ENCODE results near the gene VGLL4. TPM values are rescaled to one million over a fixed set of nuclear protein-coding genes. Genes with fewer than 3 reads are reported as not detected.

Gene VGLL4
- total RNA-seq, 1 experiment from 2014 or later: 66.0 TPM

DNA sequence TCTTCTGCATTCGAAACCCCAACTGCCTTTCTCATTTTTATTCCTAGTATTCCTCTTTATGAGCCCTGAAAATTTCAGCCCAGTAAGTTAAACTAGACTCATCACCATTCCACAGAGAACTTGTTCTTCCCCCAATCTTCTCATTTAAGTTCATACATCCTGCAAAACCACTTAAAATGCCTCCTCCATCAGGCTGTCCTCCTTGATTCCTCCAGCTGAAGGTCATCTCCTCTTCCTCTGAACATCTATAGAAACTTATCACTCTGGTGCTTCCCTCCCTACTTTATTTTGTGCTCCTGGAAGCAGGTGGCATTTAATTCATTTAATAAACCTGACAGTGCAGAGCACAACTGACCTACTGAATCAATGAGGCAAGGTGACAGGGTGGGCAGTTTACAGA is 38.3 kb downstream of the VGLL4 start:
- CTCF ChIA-PET: no interaction called here
- DNase-seq (ENCODE audit: low read depth, low spot score) (no peak), ATAC-seq (no peak)
- POLR2A ChIA-PET: no interaction called here
- no peaks in the 10 kb centered on the region for H3K27me3 ChIP-seq (ENCODE audit: control insufficient read depth, insufficient read depth, low read length)
- in situ Hi-C loops (cut with HindIII; ENCODE audit: low pct_unique_long_range_greater_than_20kb, low sequenced_read_pairs) (no loop called here), intact Hi-C loops (cut with micrococcal nuclease; ENCODE audit: unreplicated experiment) (loop anchor here (10.0 kb wide), 1 partner anchor 51 kb away; no protein-coding TSS in a partner anchor)
- peak overlapping the region; percentile 97 for H3K27ac ChIP-seq (ENCODE audit: low read length)
- H3K4me1 ChIP-seq (ENCODE audit: control insufficient read depth, insufficient read depth, low read length): peaks cover 84% of the 10 kb centered on the region
- no peak overlapping the region for H3K4me3 ChIP-seq (ENCODE audit: low read depth in 2 of 2, low read length in 2 of 2)
- H3K9me3 ChIP-seq (ENCODE audit: control insufficient read depth, insufficient read depth, low read depth, low read length): no peaks in the 10 kb centered on the region
- TF ChIP-seq, protein P1, sequence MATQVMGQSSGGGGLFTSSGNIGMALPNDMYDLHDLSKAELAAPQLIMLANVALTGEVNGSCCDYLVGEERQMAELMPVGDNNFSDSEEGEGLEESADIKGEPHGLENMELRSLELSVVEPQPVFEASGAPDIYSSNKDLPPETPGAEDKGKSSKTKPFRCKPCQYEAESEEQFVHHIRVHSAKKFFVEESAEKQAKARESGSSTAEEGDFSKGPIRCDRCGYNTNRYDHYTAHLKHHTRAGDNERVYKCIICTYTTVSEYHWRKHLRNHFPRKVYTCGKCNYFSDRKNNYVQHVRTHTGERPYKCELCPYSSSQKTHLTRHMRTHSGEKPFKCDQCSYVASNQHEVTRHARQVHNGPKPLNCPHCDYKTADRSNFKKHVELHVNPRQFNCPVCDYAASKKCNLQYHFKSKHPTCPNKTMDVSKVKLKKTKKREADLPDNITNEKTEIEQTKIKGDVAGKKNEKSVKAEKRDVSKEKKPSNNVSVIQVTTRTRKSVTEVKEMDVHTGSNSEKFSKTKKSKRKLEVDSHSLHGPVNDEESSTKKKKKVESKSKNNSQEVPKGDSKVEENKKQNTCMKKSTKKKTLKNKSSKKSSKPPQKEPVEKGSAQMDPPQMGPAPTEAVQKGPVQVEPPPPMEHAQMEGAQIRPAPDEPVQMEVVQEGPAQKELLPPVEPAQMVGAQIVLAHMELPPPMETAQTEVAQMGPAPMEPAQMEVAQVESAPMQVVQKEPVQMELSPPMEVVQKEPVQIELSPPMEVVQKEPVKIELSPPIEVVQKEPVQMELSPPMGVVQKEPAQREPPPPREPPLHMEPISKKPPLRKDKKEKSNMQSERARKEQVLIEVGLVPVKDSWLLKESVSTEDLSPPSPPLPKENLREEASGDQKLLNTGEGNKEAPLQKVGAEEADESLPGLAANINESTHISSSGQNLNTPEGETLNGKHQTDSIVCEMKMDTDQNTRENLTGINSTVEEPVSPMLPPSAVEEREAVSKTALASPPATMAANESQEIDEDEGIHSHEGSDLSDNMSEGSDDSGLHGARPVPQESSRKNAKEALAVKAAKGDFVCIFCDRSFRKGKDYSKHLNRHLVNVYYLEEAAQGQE (IDR thresholded peaks at IDR 0.05; ENCODE audit: insufficient read depth in 1 of 2, low read depth in 2 of 2, low read length in 1 of 2): no peak
- TF ChIP-seq TCF7L2 (IDR thresholded peaks at IDR 0.05; ENCODE audit: low read depth, low read length) (no peak), SIN3A (IDR thresholded peaks at IDR 0.05; ENCODE audit: borderline replicate concordance, insufficient read depth, low read depth, low read length) (no peak), POLR2AphosphoS5 (IDR thresholded peaks at IDR 0.05; ENCODE audit: low read depth, low read length) (no peak)
- TF ChIP-seq, protein P2, sequence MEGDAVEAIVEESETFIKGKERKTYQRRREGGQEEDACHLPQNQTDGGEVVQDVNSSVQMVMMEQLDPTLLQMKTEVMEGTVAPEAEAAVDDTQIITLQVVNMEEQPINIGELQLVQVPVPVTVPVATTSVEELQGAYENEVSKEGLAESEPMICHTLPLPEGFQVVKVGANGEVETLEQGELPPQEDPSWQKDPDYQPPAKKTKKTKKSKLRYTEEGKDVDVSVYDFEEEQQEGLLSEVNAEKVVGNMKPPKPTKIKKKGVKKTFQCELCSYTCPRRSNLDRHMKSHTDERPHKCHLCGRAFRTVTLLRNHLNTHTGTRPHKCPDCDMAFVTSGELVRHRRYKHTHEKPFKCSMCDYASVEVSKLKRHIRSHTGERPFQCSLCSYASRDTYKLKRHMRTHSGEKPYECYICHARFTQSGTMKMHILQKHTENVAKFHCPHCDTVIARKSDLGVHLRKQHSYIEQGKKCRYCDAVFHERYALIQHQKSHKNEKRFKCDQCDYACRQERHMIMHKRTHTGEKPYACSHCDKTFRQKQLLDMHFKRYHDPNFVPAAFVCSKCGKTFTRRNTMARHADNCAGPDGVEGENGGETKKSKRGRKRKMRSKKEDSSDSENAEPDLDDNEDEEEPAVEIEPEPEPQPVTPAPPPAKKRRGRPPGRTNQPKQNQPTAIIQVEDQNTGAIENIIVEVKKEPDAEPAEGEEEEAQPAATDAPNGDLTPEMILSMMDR (IDR thresholded peaks at IDR 0.05): no peak
- H3K36me3 ChIP-seq (ENCODE audit: control insufficient read depth, insufficient read depth, low read length): no peaks in the 10 kb centered on the region
- BruUV-seq (replicated peaks): no TSS peak

DNA sequence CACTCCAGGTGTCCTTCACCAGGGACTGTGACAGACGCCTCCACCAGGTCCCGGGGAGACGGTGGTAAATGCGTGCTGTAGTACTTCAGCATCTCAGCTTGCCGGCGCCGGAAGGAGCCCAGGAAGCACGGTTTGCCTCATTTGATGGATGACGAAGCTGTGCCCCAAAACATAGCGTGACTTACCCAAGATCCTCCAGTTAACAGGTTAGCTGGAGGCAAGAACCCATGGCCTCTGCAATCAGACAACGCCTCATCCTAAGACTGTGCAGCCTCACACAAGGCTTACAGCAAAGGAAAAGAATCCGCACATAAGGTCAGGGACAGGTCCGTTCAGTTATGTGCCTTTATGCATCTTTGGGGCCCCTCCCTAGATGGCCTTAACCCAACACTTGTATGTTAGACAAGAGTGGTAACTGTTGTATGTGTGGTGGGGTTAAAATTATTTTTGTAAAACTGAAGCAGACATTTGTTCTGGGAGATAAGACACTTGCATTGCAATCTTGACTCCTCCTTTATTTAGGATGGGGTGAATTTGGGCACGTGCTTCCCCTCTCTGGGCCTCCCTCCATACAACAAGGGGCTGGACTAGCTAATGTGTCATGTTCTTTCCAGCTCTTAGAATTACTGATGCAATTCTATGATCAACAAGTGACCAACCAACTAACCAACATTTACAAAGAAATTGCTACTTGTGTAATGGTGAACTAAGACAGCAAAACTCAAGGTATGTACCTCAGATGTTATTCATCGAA is 39.4 kb downstream of the VGLL4 start:
- BruUV-seq (replicated peaks): no TSS peak
- in situ Hi-C loops (cut with HindIII; ENCODE audit: low pct_unique_long_range_greater_than_20kb, low sequenced_read_pairs) (no loop called here), intact Hi-C loops (cut with micrococcal nuclease; ENCODE audit: unreplicated experiment) (loop anchor here (10.0 kb wide), 1 partner anchor 50 kb away; no protein-coding TSS in a partner anchor)
- ChIA-PET CTCF (no interaction called here), POLR2A (no interaction called here)
- peaks cover 83% of the 10 kb centered on the region for H3K4me1 ChIP-seq (ENCODE audit: control insufficient read depth, insufficient read depth, low read length)
- H3K27me3 ChIP-seq (ENCODE audit: control insufficient read depth, insufficient read depth, low read length): no peaks in the 10 kb centered on the region
- DNase-seq (ENCODE audit: low read depth, low spot score) (peak; percentile 65), ATAC-seq (peak; percentile 46)
- H3K4me3 ChIP-seq (ENCODE audit: low read depth in 2 of 2, low read length in 2 of 2): peak overlapping the region; percentile 15 to 34
- H3K36me3 ChIP-seq (ENCODE audit: control insufficient read depth, insufficient read depth, low read length): peaks cover 2% of the 10 kb centered on the region; the same call in 1 of the 2 replicates
- peak overlapping the region; percentile 97 for H3K27ac ChIP-seq (ENCODE audit: low read length)
- H3K9me3 ChIP-seq (ENCODE audit: control insufficient read depth, insufficient read depth, low read depth, low read length): no peaks in the 10 kb centered on the region
- no peak for TF ChIP-seq SIN3A (IDR thresholded peaks at IDR 0.05; ENCODE audit: borderline replicate concordance, insufficient read depth, low read depth, low read length)
- TF ChIP-seq, protein P2 (IDR thresholded peaks at IDR 0.05): no peak
- TF ChIP-seq, protein P1 (IDR thresholded peaks at IDR 0.05; ENCODE audit: insufficient read depth in 1 of 2, low read depth in 2 of 2, low read length in 1 of 2): no peak
- TF ChIP-seq TCF7L2 (IDR thresholded peaks at IDR 0.05; ENCODE audit: low read depth, low read length): no peak
- TF ChIP-seq POLR2AphosphoS5 (IDR thresholded peaks at IDR 0.05; ENCODE audit: low read depth, low read length): no peak
